Tibial nerve (tissue), 3 donors: ENCODE measurements around the gene SUPT3H.

Experiments
- CTCF ChIP-seq, 5 experiments: fragments of 200-600 bp in 3 of 5; fragments of 450-650 bp in 2 of 5; sonication (generic) in 3 of 5; IDR thresholded peaks; one replicate each; pipeline ENCODE4 v1.5.1; 2016 to 2019; ENCODE audit warnings: antibody characterized with exemption in 5 of 5, mild to moderate bottlenecking in 3 of 5, moderate library complexity in 2 of 5
- POLR2A ChIP-seq, 2 donors: fragments of 450-650 bp; IDR thresholded peaks; one replicate each; pipeline ENCODE4 v1.6.1; 2017; ENCODE audit warnings: antibody characterized with exemption in 2 of 2, mild to moderate bottlenecking in 2 of 2, moderate library complexity in 2 of 2

- TF ChIP-seq CTCF (IDR thresholded peaks at IDR 0.05) (no peak), POLR2A (IDR thresholded peaks at IDR 0.05) (no peak)
Observed at GRCh38 chr6:44896701-44897100, 481.0 kb downstream of the SUPT3H start.
